Measurements from ENCODE around the gene RIMS3. TPM values are rescaled to one million over a fixed set of nuclear protein-coding genes. Genes with fewer than 3 reads are reported as not detected.
A peak's percentile ranks its signal among the peaks of the same experiment; 100 is the strongest.

Gene RIMS3
- total RNA-seq, 1 experiment from 2014 or later, result 9.0 TPM

DNA sequence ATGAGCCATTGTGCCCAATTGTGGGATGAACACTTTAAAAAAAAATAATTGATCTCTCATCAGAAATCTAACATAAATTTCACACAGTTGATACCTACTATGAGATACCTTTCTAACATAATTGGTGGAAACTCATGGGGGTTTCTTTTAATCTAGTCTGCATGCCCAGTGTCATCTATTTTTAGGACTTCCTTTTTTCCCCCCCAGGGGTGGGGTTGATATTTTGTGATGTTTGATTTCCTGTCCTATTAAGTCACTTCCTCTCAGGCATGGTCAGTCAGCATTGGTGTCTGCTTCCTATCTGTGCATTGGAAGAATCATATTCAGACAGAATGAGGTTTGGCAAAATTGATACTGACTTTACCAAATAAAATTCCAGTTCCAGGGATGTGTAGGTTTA lies 47.5 kb upstream of the RIMS3 start:
- Histone ChIP-seq H2AFZ (ENCODE audit: low read depth, low read length, poor library complexity, severe bottlenecking) (no peak overlapping the region), H3K9ac (ENCODE audit: low read length) (no peak overlapping the region), H3K36me3 (ENCODE audit: control insufficient read depth in 1 of 2, insufficient read depth in 2 of 2, low read length in 2 of 2) (no peaks in the 10 kb centered on the region), H3K4me3 (replicated peaks in 1 of 2; ENCODE audit: low read depth in 1 of 2, low read length in 2 of 2) (no peak overlapping the region), H3K9me3 (ENCODE audit: control insufficient read depth in 1 of 2, insufficient read depth in 1 of 2, low read depth in 1 of 2, low read length in 2 of 2) (no peaks in the 10 kb centered on the region), H3K79me2 (ENCODE audit: insufficient read depth, low read length) (peaks cover 92% of the 10 kb centered on the region), H4K20me1 (ENCODE audit: insufficient read depth) (peaks cover 4% of the 10 kb centered on the region; the same call in 1 of the 2 replicates), H3K27ac (ENCODE audit: low read depth, low read length) (no peak overlapping the region), H3K27me3 (ENCODE audit: insufficient read depth, low read length) (no peaks in the 10 kb centered on the region), H3K4me2 (ENCODE audit: low read length) (peak overlapping the region; percentile 5; the same call in 1 of the 2 replicates), H3K9me2 (ENCODE audit: insufficient read depth) (no peaks in the 10 kb centered on the region), H3K4me1 (ENCODE audit: control insufficient read depth in 1 of 2, insufficient read depth in 2 of 2, low read length in 2 of 2) (peaks cover 35 to 50% of the 10 kb centered on the region in 2 experiments)
- POLR2A ChIA-PET, result no interaction called here
- ATAC-seq, result no peak
- no TSS peak for BruUV-seq (replicated peaks)
- no peak for TF ChIP-seq TCF7L2 (IDR thresholded peaks at IDR 0.05; ENCODE audit: borderline replicate concordance, extremely low read depth, insufficient read depth, insufficient read length)
- no peak for TF ChIP-seq ELF1 (IDR thresholded peaks at IDR 0.05; ENCODE audit: borderline replicate concordance, low read depth)
- no peak for TF ChIP-seq SP1 (IDR thresholded peaks at IDR 0.05; ENCODE audit: low read depth)
- TF ChIP-seq JUND (IDR thresholded peaks at IDR 0.05), result no peak
- TF ChIP-seq, protein P1, sequence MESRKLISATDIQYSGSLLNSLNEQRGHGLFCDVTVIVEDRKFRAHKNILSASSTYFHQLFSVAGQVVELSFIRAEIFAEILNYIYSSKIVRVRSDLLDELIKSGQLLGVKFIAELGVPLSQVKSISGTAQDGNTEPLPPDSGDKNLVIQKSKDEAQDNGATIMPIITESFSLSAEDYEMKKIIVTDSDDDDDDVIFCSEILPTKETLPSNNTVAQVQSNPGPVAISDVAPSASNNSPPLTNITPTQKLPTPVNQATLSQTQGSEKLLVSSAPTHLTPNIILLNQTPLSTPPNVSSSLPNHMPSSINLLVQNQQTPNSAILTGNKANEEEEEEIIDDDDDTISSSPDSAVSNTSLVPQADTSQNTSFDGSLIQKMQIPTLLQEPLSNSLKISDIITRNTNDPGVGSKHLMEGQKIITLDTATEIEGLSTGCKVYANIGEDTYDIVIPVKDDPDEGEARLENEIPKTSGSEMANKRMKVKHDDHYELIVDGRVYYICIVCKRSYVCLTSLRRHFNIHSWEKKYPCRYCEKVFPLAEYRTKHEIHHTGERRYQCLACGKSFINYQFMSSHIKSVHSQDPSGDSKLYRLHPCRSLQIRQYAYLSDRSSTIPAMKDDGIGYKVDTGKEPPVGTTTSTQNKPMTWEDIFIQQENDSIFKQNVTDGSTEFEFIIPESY (IDR thresholded peaks at IDR 0.05; ENCODE audit: extremely low read depth, insufficient replicate concordance, low read length), result no peak
- TF ChIP-seq ZNF274 (IDR thresholded peaks at IDR 0.05; ENCODE audit: low read depth, low read length), result no peak
- no peak for TF ChIP-seq POLR2AphosphoS5 (IDR thresholded peaks at IDR 0.05; ENCODE audit: low read depth, low read length)
- TF ChIP-seq EZH2phosphoT487 (IDR thresholded peaks at IDR 0.05; ENCODE audit: borderline replicate concordance), result no peak
- TF ChIP-seq, protein P2, sequence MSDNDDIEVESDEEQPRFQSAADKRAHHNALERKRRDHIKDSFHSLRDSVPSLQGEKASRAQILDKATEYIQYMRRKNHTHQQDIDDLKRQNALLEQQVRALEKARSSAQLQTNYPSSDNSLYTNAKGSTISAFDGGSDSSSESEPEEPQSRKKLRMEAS (IDR thresholded peaks at IDR 0.05), result no peak
- no peak for TF ChIP-seq FOSL1 (IDR thresholded peaks at IDR 0.05; ENCODE audit: low read depth)
- no peak for TF ChIP-seq CBX3 (IDR thresholded peaks at IDR 0.05; ENCODE audit: low read depth)
- TF ChIP-seq, protein P3, sequence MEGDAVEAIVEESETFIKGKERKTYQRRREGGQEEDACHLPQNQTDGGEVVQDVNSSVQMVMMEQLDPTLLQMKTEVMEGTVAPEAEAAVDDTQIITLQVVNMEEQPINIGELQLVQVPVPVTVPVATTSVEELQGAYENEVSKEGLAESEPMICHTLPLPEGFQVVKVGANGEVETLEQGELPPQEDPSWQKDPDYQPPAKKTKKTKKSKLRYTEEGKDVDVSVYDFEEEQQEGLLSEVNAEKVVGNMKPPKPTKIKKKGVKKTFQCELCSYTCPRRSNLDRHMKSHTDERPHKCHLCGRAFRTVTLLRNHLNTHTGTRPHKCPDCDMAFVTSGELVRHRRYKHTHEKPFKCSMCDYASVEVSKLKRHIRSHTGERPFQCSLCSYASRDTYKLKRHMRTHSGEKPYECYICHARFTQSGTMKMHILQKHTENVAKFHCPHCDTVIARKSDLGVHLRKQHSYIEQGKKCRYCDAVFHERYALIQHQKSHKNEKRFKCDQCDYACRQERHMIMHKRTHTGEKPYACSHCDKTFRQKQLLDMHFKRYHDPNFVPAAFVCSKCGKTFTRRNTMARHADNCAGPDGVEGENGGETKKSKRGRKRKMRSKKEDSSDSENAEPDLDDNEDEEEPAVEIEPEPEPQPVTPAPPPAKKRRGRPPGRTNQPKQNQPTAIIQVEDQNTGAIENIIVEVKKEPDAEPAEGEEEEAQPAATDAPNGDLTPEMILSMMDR (IDR thresholded peaks at IDR 0.05 in 2 of 3, conservative IDR thresholded peaks at IDR 0.05 in 1 of 3; ENCODE audit: borderline replicate concordance in 1 of 3, insufficient read depth in 1 of 3, low read depth in 2 of 3, low read length in 2 of 3), result no peak
- TF ChIP-seq, protein P4, sequence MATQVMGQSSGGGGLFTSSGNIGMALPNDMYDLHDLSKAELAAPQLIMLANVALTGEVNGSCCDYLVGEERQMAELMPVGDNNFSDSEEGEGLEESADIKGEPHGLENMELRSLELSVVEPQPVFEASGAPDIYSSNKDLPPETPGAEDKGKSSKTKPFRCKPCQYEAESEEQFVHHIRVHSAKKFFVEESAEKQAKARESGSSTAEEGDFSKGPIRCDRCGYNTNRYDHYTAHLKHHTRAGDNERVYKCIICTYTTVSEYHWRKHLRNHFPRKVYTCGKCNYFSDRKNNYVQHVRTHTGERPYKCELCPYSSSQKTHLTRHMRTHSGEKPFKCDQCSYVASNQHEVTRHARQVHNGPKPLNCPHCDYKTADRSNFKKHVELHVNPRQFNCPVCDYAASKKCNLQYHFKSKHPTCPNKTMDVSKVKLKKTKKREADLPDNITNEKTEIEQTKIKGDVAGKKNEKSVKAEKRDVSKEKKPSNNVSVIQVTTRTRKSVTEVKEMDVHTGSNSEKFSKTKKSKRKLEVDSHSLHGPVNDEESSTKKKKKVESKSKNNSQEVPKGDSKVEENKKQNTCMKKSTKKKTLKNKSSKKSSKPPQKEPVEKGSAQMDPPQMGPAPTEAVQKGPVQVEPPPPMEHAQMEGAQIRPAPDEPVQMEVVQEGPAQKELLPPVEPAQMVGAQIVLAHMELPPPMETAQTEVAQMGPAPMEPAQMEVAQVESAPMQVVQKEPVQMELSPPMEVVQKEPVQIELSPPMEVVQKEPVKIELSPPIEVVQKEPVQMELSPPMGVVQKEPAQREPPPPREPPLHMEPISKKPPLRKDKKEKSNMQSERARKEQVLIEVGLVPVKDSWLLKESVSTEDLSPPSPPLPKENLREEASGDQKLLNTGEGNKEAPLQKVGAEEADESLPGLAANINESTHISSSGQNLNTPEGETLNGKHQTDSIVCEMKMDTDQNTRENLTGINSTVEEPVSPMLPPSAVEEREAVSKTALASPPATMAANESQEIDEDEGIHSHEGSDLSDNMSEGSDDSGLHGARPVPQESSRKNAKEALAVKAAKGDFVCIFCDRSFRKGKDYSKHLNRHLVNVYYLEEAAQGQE (IDR thresholded peaks at IDR 0.05; ENCODE audit: low read depth), result no peak
- TF ChIP-seq EGR1 (IDR thresholded peaks at IDR 0.05; ENCODE audit: low read depth), result no peak
- TF ChIP-seq, protein P5, sequence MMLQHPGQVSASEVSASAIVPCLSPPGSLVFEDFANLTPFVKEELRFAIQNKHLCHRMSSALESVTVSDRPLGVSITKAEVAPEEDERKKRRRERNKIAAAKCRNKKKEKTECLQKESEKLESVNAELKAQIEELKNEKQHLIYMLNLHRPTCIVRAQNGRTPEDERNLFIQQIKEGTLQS (IDR thresholded peaks at IDR 0.05), result no peak
- TF ChIP-seq CEBPB (IDR thresholded peaks at IDR 0.05; ENCODE audit: low read depth), result no peak
- TF ChIP-seq SIN3A (IDR thresholded peaks at IDR 0.05; ENCODE audit: low read depth), result no peak
- RAD21 ChIA-PET (ENCODE audit: low non-redundant PET in 1 of 2, low total read pairs in 2 of 2, uncharacterized antibody in 2 of 2, unreplicated experiment in 2 of 2), result no interaction called here
- DNase-seq (ENCODE audit: low read depth, low spot score), result no peak
- CTCF ChIA-PET, result no interaction called here
- intact Hi-C loops (cut with micrococcal nuclease), result no loop called here

All from HCT116 (cell line).